Skin of body (tissue), 2 donors: ENCODE results near the gene GAS6. TPM values are rescaled to one million over a fixed set of nuclear protein-coding genes. Genes with fewer than 3 reads are reported as not detected.
"Not testable (repeated sequence)": the region's sequence is repeated elsewhere in the genome, so short reads cannot be mapped to it uniquely, and the experiment has no call there.

ENCODE experiments used
- DNase-seq: peaks from one replicate; lab custom pipeline; 2025; lab: John Stamatoyannopoulos, UW
- total RNA-seq: library from RNA; depleted of rRNA; stranded (reverse); fragments of >200 nt; gene quantifications from one replicate; pipeline ENCODE4 v1.2.3, GENCODE V29; 2014

The GAS6 gene
- total RNA-seq, 1 donor from 2014 or later = 47.1 TPM

- DNase-seq = no peak
Observed at GRCh38 chr13:113810640-113811039, 53.2 kb downstream of the GAS6 start.

GRCh38 chr13:113809934-113810333 is 53.9 kb downstream of the GAS6 start:
- no peak for DNase-seq

GRCh38 chr13:113808058-113808834 is 55.6 kb downstream of the GAS6 start:
- no peak for DNase-seq

- no peak for DNase-seq
Observed at GRCh38 chr13:113806526-113806925, 57.4 kb downstream of the GAS6 start.

GRCh38 chr13:113806104-113806471 is 57.8 kb downstream of the GAS6 start:
- no peak for DNase-seq

- DNase-seq = no peak
Observed at GRCh38 chr13:113805431-113806103, 58.3 kb downstream of the GAS6 start.

- DNase-seq = no peak
Observed at GRCh38 chr13:113804703-113805430, 59.0 kb downstream of the GAS6 start.

GRCh38 chr13:113804017-113804702 is 59.7 kb downstream of the GAS6 start:
- no peak for DNase-seq

GRCh38 chr13:113803409-113804016 is 60.4 kb downstream of the GAS6 start:
- no peak for DNase-seq

GRCh38 chr13:113802761-113803160 is 61.1 kb downstream of the GAS6 start:
- no peak for DNase-seq

- DNase-seq = peak; percentile 34
Observed at GRCh38 chr13:113802090-113802531, 61.8 kb downstream of the GAS6 start.

- DNase-seq = no peak
Observed at GRCh38 chr13:113801289-113801961, 62.5 kb downstream of the GAS6 start.

- no peak for DNase-seq
Observed at GRCh38 chr13:113800576-113800926, 63.3 kb downstream of the GAS6 start.

- no peak for DNase-seq
Observed at GRCh38 chr13:113798200-113798811, 65.6 kb downstream of the GAS6 start.

- DNase-seq = no peak
Observed at GRCh38 chr13:113796964-113797676, 66.8 kb downstream of the GAS6 start.

GRCh38 chr13:113796211-113796963 is 67.5 kb downstream of the GAS6 start:
- no peak for DNase-seq

GRCh38 chr13:113795362-113795761 is 68.5 kb downstream of the GAS6 start:
- not testable (repeated sequence) for DNase-seq

GRCh38 chr13:113794764-113795173 is 69.1 kb downstream of the GAS6 start:
- DNase-seq = no peak

GRCh38 chr13:113794086-113794485 is 69.8 kb downstream of the GAS6 start:
- no peak for DNase-seq
